ENCODE results near the gene PRDM16. TPM values are rescaled to one million over a fixed set of nuclear protein-coding genes. Genes with fewer than 3 reads are reported as not detected.

Gene PRDM16
- total RNA-seq, 1 experiment from 2014 or later = 0.04 TPM

DNA sequence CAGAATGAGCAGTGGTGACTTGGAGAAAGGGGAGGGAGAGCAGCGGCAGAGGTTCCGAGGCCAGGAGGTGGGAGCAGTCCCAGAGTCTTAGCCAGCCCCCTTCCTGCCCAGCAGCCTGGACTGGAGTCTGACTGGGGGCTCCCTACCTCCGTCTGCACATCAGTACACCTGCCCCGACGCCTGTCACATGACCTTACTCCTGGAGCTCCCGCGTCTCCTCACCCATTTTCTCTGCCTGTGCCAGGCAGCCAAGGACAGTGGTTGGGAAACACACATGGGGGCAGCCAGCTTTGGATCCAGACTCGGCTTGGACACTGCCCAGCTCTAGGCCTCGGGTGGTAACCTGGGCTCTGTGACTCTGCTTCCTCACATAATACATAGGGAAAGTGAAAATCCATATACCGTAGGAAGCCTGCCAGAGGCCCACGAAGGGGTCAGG, 30.9 kb upstream of the PRDM16 start:
- Histone ChIP-seq H3K79me2 (ENCODE audit: low read length) (no peaks in the 10 kb centered on the region), H2AFZ (ENCODE audit: low read length) (no peak overlapping the region), H3K9me2 (replicated peaks; ENCODE audit: low read length) (no peaks in the 10 kb centered on the region), H3K4me1 (ENCODE audit: insufficient read depth, low read length) (no peaks in the 10 kb centered on the region), H3K9me3 (ENCODE audit: low read length) (no peaks in the 10 kb centered on the region), H3K4me2 (ENCODE audit: low read length) (no peak overlapping the region), H3K27me3 (ENCODE audit: low read length) (peaks cover 99% of the 10 kb centered on the region), H3K4me3 (ENCODE audit: low read length) (no peak overlapping the region), H3F3A (ENCODE audit: low read length, unreplicated experiment) (no peaks in the 10 kb centered on the region), H4K20me1 (ENCODE audit: low read length) (no peaks in the 10 kb centered on the region), H3K36me3 (ENCODE audit: low read depth, low read length) (no peaks in the 10 kb centered on the region), H3K27ac (ENCODE audit: low read length) (no peak overlapping the region), H3K9ac (ENCODE audit: low read length) (no peak overlapping the region)
- BruUV-seq (replicated peaks) = no TSS peak
- intact Hi-C loops (cut with micrococcal nuclease) = no loop called here
- TF ChIP-seq, protein P1, sequence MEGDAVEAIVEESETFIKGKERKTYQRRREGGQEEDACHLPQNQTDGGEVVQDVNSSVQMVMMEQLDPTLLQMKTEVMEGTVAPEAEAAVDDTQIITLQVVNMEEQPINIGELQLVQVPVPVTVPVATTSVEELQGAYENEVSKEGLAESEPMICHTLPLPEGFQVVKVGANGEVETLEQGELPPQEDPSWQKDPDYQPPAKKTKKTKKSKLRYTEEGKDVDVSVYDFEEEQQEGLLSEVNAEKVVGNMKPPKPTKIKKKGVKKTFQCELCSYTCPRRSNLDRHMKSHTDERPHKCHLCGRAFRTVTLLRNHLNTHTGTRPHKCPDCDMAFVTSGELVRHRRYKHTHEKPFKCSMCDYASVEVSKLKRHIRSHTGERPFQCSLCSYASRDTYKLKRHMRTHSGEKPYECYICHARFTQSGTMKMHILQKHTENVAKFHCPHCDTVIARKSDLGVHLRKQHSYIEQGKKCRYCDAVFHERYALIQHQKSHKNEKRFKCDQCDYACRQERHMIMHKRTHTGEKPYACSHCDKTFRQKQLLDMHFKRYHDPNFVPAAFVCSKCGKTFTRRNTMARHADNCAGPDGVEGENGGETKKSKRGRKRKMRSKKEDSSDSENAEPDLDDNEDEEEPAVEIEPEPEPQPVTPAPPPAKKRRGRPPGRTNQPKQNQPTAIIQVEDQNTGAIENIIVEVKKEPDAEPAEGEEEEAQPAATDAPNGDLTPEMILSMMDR (conservative IDR thresholded peaks at IDR 0.05; ENCODE audit: low read depth, low read length) = no peak
- TF ChIP-seq EZH2 (IDR thresholded peaks at IDR 0.05; ENCODE audit: low read length, unreplicated experiment) (no peak), EZH2phosphoT487 (IDR thresholded peaks at IDR 0.05; ENCODE audit: borderline replicate concordance, low read length) (no peak)
- DNase-seq = no peak
- ChIA-PET CTCF (no interaction called here), POLR2A (ENCODE audit: unreplicated experiment) (no interaction called here)
- ATAC-seq = no peak

GRCh38 chr1:3038571-3039181, 30.3 kb upstream of the PRDM16 start:
- ATAC-seq (no peak), DNase-seq (no peak)
- Histone ChIP-seq H3K9me3 (ENCODE audit: low read length) (no peaks in the 10 kb centered on the region), H3K36me3 (ENCODE audit: low read depth, low read length) (no peaks in the 10 kb centered on the region), H3K4me1 (ENCODE audit: insufficient read depth, low read length) (no peaks in the 10 kb centered on the region), H3K9ac (ENCODE audit: low read length) (no peak overlapping the region), H3K4me3 (ENCODE audit: low read length) (no peak overlapping the region), H3K27ac (ENCODE audit: low read length) (no peak overlapping the region), H3K4me2 (ENCODE audit: low read length) (no peak overlapping the region), H2AFZ (ENCODE audit: low read length) (no peak overlapping the region), H3F3A (ENCODE audit: low read length, unreplicated experiment) (no peaks in the 10 kb centered on the region), H4K20me1 (ENCODE audit: low read length) (no peaks in the 10 kb centered on the region), H3K27me3 (ENCODE audit: low read length) (peaks cover 99% of the 10 kb centered on the region), H3K79me2 (ENCODE audit: low read length) (no peaks in the 10 kb centered on the region), H3K9me2 (replicated peaks; ENCODE audit: low read length) (no peaks in the 10 kb centered on the region)
- intact Hi-C loops (cut with micrococcal nuclease) = no loop called here
- POLR2A ChIA-PET (ENCODE audit: unreplicated experiment) = no interaction called here
- CTCF ChIA-PET = no interaction called here
- no peak for TF ChIP-seq EZH2 (IDR thresholded peaks at IDR 0.05; ENCODE audit: low read length, unreplicated experiment)
- TF ChIP-seq, protein P1 (conservative IDR thresholded peaks at IDR 0.05; ENCODE audit: low read depth, low read length) = no peak
- TF ChIP-seq EZH2phosphoT487 (IDR thresholded peaks at IDR 0.05; ENCODE audit: borderline replicate concordance, low read length) = no peak
- no TSS peak for BruUV-seq (replicated peaks)

GRCh38 chr1:3040004-3040403, 29.0 kb upstream of the PRDM16 start:
- Histone ChIP-seq H3K27ac (ENCODE audit: low read length) (no peak overlapping the region), H3K27me3 (ENCODE audit: low read length) (peaks cover 99% of the 10 kb centered on the region), H3K36me3 (ENCODE audit: low read depth, low read length) (no peaks in the 10 kb centered on the region), H3F3A (ENCODE audit: low read length, unreplicated experiment) (no peaks in the 10 kb centered on the region), H3K4me3 (ENCODE audit: low read length) (no peak overlapping the region), H3K4me2 (ENCODE audit: low read length) (no peak overlapping the region), H3K9me2 (replicated peaks; ENCODE audit: low read length) (no peaks in the 10 kb centered on the region), H3K79me2 (ENCODE audit: low read length) (no peaks in the 10 kb centered on the region), H4K20me1 (ENCODE audit: low read length) (no peaks in the 10 kb centered on the region), H3K4me1 (ENCODE audit: insufficient read depth, low read length) (no peaks in the 10 kb centered on the region), H3K9ac (ENCODE audit: low read length) (no peak overlapping the region), H3K9me3 (ENCODE audit: low read length) (no peaks in the 10 kb centered on the region), H2AFZ (ENCODE audit: low read length) (no peak overlapping the region)
- no peak for ATAC-seq
- intact Hi-C loops (cut with micrococcal nuclease) = no loop called here
- no peak for TF ChIP-seq EZH2phosphoT487 (IDR thresholded peaks at IDR 0.05; ENCODE audit: borderline replicate concordance, low read length)
- no peak for DNase-seq
- ChIA-PET CTCF (no interaction called here), POLR2A (ENCODE audit: unreplicated experiment) (no interaction called here)
- no TSS peak for BruUV-seq (replicated peaks)
